ENCODE results near the gene TGFB1.

TGFB1 gene

GRCh38 chr19:41319500-41320184 is 34.1 kb downstream of the TGFB1 start:
- DNase-seq, result no peak

GRCh38 chr19:41318696-41319499 is 34.8 kb downstream of the TGFB1 start:
- no peak for DNase-seq

GRCh38 chr19:41316306-41316920 is 37.3 kb downstream of the TGFB1 start:
- DNase-seq, result no peak

- no peak for DNase-seq
Observed at GRCh38 chr19:41311613-41312012, 42.1 kb downstream of the TGFB1 start.

GRCh38 chr19:41311072-41311471 is 42.6 kb downstream of the TGFB1 start:
- no peak for DNase-seq

GRCh38 chr19:41310033-41310831 is 43.5 kb downstream of the TGFB1 start, which contains the start of gene CCDC97:
CCDC97 (plus strand) TSS chr19:41310172; CDS start chr19:41310311, 139 bp downstream.
- peak; percentile 93 for DNase-seq

GRCh38 chr19:41309180-41310032 is 44.3 kb downstream of the TGFB1 start:
- peak; percentile 58 for DNase-seq

GRCh38 chr19:41308450-41309179 is 45.1 kb downstream of the TGFB1 start:
- peak; percentile 96 for DNase-seq

GRCh38 chr19:41307954-41308449 is 45.7 kb downstream of the TGFB1 start:
- DNase-seq, result no peak

GRCh38 chr19:41307090-41307875 is 46.4 kb downstream of the TGFB1 start:
- peak; percentile 55 for DNase-seq

GRCh38 chr19:41305927-41306793 is 47.6 kb downstream of the TGFB1 start:
- no peak for DNase-seq

GRCh38 chr19:41304706-41305483 is 48.8 kb downstream of the TGFB1 start:
- DNase-seq, result no peak

GRCh38 chr19:41303954-41304353 is 49.8 kb downstream of the TGFB1 start:
- no peak for DNase-seq

- peak; percentile 8 for DNase-seq
Observed at GRCh38 chr19:41302624-41303351, 50.9 kb downstream of the TGFB1 start.

- DNase-seq, result no peak
Observed at GRCh38 chr19:41300555-41300954, 53.2 kb downstream of the TGFB1 start.

- peak; percentile 81 for DNase-seq
Observed at GRCh38 chr19:41299755-41300089, 54.0 kb downstream of the TGFB1 start.

- DNase-seq, result peak; percentile 12
Observed at GRCh38 chr19:41299046-41299754, 54.5 kb downstream of the TGFB1 start.
